AML-193 (cell line): ENCODE data around the gene KCNMB2.

Experiments
- DNase-seq, 2 experiments: peaks; one replicate each; lab custom pipeline; 2025; lab: John Stamatoyannopoulos, UW

The KCNMB2 gene

DNA sequence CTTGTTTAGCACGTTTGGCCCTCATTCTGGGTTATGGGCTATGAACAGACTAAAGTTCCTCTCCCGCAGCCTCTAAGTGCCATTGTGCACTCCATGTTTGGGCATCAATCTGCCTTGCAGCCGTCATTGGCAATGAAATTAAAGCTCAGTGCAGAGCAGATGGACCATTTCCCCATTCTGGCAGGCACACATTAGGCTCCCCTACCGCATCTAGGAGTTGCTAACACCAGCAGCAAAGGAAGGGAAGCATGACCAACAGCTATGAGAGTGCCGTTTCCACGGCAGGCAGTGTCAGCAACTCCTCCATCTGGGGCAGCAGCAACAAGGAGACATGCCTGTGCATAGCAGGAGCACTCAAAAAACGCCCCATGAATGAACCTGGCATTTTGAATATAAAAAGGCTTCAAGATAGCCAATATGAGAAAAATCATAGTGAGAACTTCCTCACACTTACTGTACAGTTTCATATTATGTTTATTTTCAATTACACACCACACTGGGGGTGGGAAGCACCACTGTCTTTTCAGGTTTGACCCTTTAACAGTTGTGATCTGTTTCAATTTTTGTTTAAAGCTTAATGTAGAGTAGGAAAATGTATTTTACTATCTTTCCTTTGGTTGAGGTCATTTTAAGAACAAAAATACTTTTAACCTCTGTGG, 218.7 kb downstream of the KCNMB2 start:
- DNase-seq = no peak

DNA sequence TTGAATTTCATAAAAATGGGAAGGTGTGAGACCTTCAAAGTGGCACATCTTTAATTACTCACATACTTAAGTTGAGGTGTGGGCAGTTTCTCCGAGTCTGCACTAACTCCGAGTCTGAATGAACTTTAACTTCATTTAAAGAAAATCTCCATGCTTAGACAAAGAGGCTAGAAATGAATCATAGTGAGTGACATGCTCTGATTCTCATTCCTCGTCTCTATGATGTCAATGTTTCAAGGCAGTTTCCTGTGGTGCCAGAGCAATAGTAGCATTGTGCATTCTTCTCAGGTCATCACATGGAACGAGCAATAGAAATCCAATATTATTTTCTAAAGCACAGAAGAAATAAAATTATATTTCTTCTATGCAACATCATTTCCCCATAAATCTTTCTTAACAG, 224.8 kb downstream of the KCNMB2 start:
- no peak for DNase-seq

DNA sequence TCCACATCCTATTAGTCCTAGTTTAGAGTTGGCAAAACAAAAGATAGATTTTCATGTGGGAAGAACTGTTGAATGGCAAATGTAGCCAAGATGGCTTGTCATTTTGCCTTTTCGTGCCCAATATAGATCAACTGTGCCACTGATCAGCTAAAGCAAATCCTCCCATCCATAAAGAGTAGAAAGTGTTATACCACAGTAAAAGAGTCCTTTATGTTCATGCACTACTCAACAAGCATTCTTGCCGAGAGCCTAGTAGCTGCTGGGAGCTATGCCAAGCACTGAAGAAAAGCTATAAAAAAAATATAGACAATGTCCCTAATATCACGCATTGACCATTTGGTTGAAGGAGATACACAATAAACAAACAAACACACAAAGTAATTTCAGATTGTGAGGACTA, 225.2 kb downstream of the KCNMB2 start:
- no peak for DNase-seq

DNA sequence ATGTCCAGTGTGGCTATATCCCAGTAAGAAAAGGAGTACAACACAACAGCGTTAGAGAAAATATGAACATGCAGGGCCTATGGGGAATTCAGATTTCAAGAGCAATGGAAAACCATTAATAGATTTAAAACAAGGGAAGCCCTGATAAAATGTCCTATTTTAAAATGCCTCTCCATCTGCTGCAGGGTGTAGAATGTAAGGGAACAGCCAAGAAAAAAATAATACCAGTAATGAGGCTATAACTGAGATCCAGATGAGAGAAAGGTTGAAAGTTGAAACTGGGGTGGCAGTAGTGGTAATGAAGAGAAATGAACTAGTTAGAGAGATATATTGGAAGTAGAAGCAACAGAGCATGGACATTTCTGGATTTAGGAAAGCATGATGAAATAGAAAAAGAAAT, 226.1 kb downstream of the KCNMB2 start:
- no peak for DNase-seq

DNA sequence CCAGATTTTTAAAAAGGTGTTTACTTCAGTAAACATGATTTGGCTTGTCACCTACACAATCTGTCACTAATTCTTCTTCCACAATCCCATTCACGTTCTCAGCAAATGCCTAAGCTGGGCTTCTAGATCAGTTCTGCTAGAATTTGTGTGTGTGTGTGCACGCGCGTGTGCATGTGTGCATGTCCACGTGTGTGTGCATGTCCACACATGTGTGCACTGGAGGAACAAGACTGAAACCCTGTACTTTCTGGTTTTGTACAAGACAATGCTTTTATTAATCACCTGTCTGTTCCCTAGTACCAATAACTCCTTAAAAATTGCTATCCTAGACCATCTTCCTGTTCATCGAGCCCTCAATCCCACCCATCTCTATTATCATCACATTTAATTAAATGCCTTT, 229.2 kb downstream of the KCNMB2 start:
- no peak for DNase-seq

DNA sequence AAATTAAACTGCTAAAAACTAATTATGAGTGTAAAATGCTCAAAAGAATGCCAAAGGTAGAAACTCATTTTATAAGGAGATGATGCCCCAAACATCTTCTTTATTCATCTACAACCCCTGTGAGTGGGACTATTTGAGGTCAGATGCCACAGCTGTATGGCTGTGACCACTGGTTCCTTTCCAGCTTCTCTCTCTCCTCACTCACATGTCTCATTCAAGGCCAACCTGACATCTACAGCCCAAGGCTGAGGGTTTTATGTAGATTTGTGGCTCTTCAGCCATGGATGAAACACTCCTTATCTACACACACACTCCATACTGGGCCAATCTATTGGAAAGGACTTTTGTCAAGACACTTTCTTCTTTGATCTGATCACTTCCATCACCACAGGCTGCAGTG, 231.3 kb downstream of the KCNMB2 start:
- no peak for DNase-seq

DNA sequence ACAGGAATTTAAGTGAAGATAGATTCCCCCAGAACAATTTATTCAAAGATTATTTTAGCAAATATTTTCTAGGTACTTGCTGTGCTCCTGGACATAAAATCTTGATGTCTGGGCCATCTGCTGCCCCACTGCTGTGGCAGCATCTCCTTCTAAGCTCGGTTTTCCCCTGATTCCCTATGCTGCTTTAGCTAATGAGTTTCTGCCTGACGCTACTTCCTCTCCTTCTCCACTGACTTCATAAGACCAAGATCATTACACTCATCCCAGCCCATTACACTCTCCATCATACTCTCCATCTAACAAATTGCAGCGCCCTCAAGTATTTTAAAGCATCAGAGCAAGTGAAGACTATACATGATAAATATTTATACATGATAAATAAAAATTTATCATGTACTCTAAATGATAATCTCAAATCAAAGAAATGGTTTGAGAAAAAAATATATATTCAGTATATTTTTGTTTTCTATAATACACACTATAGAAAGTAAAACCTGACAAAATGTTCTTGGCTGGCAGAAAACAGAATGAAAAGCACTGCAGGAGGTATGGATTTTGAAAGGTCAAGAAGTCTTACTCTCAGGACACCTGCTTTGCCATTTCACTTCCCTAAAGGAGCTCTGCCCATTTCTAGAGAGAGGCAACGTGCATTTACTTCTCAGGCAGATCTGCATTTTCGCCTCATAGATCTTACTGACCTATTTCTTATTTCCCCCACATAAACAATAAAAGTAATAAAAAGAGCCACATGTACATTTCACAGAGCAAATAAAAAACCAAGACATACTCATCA, 232.0 kb downstream of the KCNMB2 start:
- no peak for DNase-seq

DNA sequence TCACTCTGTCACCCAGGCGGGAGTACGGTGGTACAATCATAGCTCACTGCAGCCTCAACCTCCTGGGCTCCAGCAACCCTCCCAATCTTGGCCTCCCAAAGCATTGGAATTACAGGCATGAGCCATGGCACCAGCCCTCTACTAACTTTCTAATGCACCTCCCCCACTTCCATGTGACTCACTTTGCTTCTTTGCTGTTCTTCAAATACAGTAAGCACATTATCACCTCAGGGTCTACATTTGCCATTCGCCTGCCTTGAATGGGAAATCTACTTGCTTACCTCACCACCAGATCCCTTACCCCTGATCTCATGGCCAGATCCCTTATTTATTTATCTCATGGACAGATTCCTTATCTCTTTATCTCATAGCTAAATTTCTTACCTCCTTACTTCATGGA, 235.3 kb downstream of the KCNMB2 start:
- no peak for DNase-seq

DNA sequence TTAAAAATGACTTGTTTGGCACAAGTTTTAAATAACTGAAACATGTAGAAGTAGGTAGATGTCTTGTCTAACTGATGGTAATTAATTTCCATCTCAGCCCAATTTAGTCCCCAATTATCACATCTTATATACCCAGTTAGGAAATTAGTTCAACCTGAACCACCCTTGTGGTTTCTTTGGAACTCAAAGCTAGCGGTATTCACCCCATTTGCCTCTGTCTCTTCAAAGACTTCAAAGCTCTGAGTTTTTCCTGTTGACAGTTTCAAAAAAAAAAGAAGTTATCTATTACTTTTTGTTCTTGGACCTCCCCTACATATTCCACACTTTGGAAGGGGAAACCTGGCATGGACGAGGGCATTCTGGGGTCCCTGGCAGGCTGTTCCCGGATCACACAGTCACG, 236.5 kb downstream of the KCNMB2 start:
- DNase-seq = no peak

DNA sequence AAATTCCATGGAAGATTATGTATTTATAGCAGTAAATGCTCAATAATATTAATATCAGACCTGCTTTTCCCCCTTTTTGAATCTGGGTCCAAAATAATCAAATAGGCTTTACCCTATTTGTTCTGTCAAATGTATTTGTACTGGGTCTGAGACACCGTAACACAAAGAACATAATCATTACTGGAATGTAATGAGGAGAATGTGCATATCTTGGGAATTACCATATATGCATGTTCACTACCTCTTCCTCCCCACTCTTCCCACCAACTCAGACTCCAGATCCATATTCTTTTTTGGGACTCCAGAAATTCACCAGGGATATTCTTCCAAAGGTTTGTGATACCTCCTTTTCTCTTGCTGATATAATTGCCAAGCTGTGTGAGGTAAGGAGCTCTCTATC, 237.1 kb downstream of the KCNMB2 start:
- DNase-seq = no peak

DNA sequence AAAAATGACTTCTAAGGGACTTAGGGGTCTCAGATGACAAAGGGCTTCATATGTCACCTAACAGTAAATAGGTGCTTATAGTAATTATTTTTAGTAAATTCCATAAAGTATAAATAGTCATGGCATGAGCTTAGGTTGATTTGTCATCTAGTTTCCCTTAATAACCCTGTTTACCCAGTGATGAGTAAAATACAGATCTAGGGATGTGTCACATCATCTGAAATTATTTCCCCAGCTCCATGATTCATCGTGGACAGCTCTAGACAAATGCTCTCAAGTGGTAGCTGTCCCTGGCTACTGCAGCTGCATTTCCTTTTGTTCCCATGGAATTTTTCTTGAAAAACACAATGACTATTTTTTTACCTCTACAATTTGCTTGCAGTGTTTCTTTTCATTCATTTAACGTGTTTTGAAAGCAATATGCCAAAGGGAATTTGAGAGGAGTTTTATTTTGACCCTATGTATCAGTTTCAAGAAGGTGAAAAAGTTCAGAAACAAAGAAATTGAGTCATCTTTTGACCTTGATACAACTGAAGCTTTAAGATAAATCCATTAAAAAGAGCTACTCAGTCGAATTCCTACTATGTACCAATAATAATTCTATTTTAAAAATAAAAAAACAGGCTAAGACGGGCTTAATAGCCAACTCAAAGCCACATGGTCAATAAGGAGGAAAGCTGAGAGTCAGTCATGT, 241.6 kb downstream of the KCNMB2 start:
- no peak for DNase-seq

DNA sequence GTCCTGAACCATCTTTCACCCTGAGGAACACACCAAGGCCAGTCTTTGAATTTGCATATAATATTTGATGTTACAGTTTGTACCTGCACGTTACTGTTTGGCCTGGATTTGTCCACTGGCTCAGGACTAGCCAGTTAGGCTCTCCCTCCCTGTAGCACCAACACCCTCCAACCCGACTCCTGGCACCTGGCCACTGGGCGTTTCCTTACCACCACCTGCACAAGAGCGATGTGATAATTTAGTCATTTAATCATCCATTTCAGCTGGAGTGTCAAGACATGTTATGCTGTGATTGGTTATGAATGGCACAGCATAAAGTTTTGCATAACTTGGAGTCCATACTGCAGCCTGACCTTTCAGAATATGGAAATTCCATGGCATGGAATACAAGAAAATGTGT, 242.4 kb downstream of the KCNMB2 start:
- DNase-seq = no peak

DNA sequence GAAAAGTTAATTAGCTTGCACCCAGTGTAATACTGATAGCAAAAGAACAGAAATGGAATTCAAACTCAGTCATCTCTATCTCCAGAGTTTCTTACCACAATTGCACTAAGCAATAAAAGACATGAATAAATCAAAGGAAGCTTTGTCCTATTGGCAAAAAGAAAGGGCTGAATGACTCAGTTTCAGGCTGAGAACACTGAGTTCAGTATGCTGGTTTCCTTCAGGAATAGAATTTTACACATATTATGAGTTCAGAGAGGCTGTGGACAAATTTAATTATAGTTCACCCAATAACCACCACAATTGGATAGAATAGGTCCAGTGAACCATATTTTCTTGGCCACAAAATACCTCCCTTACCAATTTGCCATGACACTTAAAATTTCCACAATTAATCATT, 249.7 kb downstream of the KCNMB2 start:
- DNase-seq = no peak

DNA sequence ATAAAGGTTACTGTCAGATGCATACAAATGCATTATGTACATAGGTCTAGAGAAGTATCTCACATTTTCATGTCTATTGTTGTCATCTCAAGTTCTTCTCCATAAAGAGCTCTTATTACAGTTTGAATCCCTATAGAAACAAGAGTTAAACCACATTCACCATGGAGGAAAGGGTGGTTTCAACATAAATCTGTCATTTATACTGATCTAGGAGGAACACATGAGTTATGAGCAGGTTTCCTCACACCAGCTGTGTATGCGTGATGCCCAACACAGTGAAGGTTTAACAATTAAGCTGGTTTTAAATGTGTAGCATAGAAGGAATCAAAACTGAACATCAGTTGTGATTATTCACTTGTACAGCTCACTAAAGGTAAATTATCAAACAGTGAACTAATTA, 251.7 kb downstream of the KCNMB2 start:
- no peak for DNase-seq

DNA sequence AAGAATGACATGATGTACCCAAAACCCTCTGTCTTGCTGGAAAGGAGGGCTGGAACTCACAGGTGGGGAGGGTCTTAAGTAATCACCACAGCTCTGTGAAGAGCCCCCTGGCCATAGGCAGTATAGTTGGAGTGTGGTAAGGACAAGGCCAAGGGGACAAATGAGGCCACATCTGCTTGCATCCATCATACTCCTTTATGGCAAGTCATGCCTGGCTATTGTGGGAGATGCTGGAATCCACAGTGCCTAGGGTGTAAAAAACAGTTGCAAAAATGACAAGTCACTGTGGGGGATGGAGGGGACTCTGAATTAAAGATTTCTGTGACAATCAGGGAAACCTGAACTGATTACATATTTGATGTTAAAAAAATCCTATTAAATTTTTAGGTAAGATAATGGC, 258.5 kb downstream of the KCNMB2 start:
- no peak for DNase-seq

DNA sequence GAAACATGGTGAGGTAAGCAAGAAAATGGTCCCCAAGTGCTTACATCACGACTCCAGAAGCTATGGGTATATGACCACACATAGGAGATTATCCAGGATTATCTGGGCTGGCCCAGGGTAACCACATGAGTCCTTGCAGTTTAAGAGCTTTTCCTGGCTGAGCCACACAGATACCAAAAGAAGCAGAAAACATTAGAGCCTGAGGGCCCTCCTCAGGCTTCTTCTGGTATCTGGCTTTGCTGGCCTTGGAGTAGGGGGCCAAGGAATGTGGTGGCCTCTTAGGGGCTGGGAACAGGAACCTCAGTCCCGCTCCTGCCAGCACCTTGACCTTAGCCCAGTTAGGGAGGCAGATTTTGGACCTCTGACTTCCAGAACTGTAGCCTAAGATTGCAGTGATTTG, 259.1 kb downstream of the KCNMB2 start:
- DNase-seq = no peak

DNA sequence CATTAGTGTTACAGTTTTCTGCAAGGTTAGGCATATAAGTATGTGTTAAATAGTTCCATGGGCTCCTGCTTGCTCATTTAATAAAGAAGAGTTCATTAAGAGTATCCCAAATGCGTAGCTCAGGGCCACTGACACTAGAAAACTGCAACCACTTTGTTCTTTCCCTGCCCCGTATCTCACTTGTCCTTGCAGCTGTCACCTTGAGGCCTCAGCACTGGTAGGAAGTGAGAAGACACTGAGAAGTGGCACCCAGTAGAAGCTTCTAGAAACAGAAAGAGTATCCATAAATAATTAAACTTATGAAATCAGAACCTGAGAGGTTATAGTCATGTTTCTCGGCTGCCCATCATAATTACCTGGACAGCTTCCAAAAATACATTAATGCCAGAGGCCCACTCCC, 266.0 kb downstream of the KCNMB2 start:
- DNase-seq = no peak

DNA sequence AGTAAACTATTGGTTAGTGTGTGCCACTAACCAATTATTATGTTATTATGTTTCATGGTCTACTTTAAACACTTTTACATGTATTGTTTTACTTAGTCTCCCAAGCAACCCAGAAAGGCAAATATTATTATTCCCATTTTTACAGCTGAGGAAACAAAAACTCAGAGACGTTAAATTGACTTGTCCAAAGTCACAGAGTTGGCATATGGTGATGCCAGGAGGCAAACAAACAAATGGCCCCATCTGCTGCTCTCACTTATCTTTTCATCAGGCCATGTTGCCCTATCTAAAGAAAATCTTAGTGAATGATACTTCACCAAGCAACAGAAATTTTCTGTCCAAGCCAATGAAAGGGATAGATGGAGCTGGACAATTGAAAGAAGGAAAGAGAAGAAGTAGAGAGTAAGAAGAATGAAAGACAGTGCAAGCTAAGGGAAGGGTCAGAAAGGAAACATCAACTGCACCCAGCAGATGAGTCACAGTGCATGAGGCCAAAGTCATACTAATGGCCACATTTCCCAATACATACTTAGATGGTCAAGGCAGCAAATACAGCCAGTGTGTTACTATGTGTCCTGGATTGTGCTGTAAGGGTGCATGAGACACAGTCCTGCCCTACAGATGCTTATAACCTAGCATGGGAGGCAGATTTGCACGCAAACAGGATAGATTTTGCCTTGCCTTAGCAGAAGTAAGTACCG, 266.9 kb downstream of the KCNMB2 start:
- DNase-seq = no peak

DNA sequence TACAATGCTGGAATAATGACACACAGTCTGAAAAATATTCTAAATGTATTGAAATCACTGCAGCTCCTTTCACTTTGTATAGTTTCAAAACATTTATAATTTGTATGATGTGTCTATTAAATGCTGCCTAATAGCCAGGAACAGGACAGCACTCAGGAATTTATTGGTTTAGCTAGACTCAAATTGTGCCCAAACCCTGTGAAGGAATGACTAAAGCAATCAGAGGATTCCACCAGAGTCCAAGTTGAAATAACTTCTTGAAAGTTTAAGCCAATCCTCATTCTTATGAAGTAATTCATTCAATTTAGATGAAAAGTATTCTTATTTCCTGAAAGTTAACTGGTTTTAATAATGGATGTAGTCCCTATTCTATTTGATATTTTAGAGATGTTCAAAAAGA, 268.4 kb downstream of the KCNMB2 start:
- DNase-seq = no peak

DNA sequence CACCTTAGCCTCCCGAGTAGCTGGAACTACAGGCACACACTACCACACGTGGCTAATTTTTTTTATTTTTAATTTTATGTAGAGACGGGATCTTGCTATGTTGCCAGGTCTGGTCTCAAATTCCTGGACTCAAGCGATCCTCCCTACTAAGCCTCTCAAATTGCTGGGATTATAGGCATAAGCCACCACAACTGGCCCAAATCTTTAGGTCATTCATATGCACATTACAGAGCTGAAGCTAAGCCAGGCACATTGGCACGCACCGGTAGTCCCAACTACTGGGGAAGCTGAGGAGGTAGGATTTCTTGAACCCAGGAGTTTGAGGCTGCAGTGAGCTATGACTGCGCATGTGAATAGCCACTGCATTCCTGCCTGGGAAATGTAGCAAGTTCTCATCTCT, 269.5 kb downstream of the KCNMB2 start:
- DNase-seq = no peak

DNA sequence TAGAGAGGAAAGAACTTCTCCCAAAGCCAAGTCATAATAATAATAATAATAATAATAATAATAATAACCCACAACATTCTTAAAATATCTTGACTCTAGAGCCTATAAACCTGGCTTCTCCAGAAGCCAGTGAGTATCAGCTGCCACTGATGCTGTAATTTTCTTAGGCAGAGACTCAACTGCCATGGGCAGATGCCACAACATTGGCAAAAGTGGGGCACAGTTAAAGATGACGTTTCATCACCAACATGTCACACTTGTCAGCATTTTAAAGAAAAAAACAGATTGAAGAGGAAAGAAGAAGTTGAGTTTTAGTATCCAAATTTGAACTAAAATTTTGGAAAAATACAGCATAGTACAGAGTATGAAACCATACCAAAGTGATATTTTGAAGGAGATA, 270.4 kb downstream of the KCNMB2 start:
- DNase-seq = no peak

DNA sequence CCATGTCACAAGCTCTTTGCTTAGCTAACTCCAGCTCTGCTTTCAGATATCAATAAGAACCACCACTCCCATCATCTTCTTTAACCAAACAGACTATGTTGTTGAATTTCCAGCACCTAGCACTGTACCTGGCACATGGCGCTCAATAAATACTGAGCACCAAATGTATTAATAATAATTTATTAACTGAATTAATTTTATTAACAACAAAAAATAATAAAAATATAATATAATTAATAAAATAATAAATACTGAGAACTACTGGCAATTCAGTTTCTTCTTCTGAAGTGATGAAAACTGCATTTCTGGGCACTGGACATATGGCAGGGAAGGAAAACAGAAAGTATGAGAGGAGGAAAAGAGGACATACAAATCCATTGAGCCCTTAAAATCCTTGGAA, 271.5 kb downstream of the KCNMB2 start:
- DNase-seq = no peak

DNA sequence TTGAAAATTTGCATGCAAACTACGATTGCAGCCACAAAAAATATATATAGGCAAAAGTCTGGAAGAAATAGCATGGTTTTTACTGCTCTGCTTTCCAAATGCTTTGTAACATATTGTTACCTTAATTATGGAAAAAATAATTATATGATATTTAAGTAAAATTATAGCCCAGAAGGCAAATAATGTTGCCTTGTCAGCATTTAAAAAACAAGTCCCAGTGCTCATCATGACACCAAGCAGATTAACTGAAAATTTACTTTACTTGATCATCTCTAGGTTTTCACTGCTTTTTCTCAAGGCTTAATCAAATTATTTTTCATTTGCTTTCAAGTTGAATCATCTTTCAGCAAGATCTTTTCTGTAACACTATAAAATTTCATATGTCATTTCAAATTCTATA, 272.5 kb downstream of the KCNMB2 start:
- no peak for DNase-seq
